PC-3 (cell line): ENCODE results near the gene PSMA2. TPM values are rescaled to one million over a fixed set of nuclear protein-coding genes. Genes with fewer than 3 reads are reported as not detected.
A peak's percentile ranks its signal among the peaks of the same experiment; 100 is the strongest.

ENCODE experiments used
- ATAC-seq: fragments of 200-7000 bp; cut with Tn5 transposase; 2 replicates; pipeline ENCODE4 v1.9.1; 2020; ENCODE audit warnings: mild to moderate bottlenecking, moderate library complexity
- BruUV-seq: library from RNA; stranded (reverse); fragments of 400-500 nt; replicated peaks from 2 replicates; lab custom pipeline; 2021; lab: Mats Ljungman, UMichigan
- CTCF ChIA-PET: fragments of 300-600 bp; sonication (Branson Sonifier 250); formaldehyde crosslinking; loops from one replicate; lab custom pipeline; 2022; ENCODE audit warnings: antibody characterized with exemption; lab: Charles Lee
- POLR2A ChIA-PET: fragments of 300-600 bp; sonication (Branson Sonifier 250); formaldehyde crosslinking; loops from one replicate; lab custom pipeline; 2022; ENCODE audit warnings: antibody characterized with exemption; ENCODE audit not compliant: unreplicated experiment; lab: Charles Lee
- DNase-seq: peaks from one replicate; pipeline ENCODE4 v3.0.0-alpha.2; 2015
- H2AFZ ChIP-seq: fragments of 300-600 bp; sonication (generic); 2 replicates; pipeline ENCODE4 v1.6.0; 2016; ENCODE audit warnings: antibody characterized with exemption, low read length
- H3F3A ChIP-seq: fragments of 300-600 bp; sonication (generic); one replicate; pipeline ENCODE4 v1.6.0; 2017; ENCODE audit warnings: antibody characterized with exemption, low read length, control low read depth, mild to moderate bottlenecking; ENCODE audit not compliant: unreplicated experiment
- H3K27ac ChIP-seq: fragments of 300-600 bp; sonication (generic); 2 replicates; pipeline ENCODE4 v1.5.1; 2016; ENCODE audit warnings: mild to moderate bottlenecking, low read length
- H3K27me3 ChIP-seq: fragments of 300-600 bp; sonication (generic); 2 replicates; pipeline ENCODE4 v1.6.1; 2016; ENCODE audit warnings: low read length, mixed read lengths
- H3K36me3 ChIP-seq: fragments of 300-600 bp; sonication (generic); 2 replicates; pipeline ENCODE4 v1.6.1; 2016; ENCODE audit warnings: low read depth, mixed run types, low read length, mixed read lengths
- H3K4me1 ChIP-seq: fragments of 300-600 bp; sonication (generic); 2 replicates; pipeline ENCODE4 v1.5.1; 2016; ENCODE audit warnings: low read length; ENCODE audit not compliant: insufficient read depth
- H3K4me2 ChIP-seq: fragments of 300-600 bp; sonication (generic); 2 replicates; pipeline ENCODE4 v1.6.0; 2016; ENCODE audit warnings: low read length
- H3K4me3 ChIP-seq: fragments of 300-600 bp; sonication (generic); 2 replicates; pipeline ENCODE4 v1.5.1; 2016; ENCODE audit warnings: mild to moderate bottlenecking, low read length, mixed read lengths
- H3K79me2 ChIP-seq: fragments of 300-600 bp; sonication (generic); 2 replicates; pipeline ENCODE4 v1.6.1; 2017; ENCODE audit warnings: low read length, mixed read lengths
- H3K9ac ChIP-seq: fragments of 300-600 bp; sonication (generic); 2 replicates; pipeline ENCODE4 v1.6.0; 2016; ENCODE audit warnings: mild to moderate bottlenecking, low read length
- H3K9me2 ChIP-seq: fragments of 300-600 bp; sonication (generic); replicated peaks from 2 replicates; pipeline ENCODE4 v1.6.1; 2016; ENCODE audit warnings: mixed run types, low read length, mixed read lengths
- H3K9me3 ChIP-seq: fragments of 300-600 bp; sonication (generic); 2 replicates; pipeline ENCODE4 v1.6.1; 2016; ENCODE audit warnings: low read length, mixed read lengths
- H4K20me1 ChIP-seq: fragments of 300-600 bp; sonication (generic); 2 replicates; pipeline ENCODE4 v1.6.1; 2016; ENCODE audit warnings: low read length, mixed read lengths
- EZH2 ChIP-seq: fragments of 300-600 bp; sonication (generic); IDR thresholded peaks from one replicate; pipeline ENCODE4 v1.6.1; 2017; ENCODE audit warnings: antibody characterized with exemption, mild to moderate bottlenecking, low read length; ENCODE audit not compliant: unreplicated experiment
- EZH2phosphoT487 ChIP-seq: fragments of 300-600 bp; sonication (generic); IDR thresholded peaks from 2 replicates; pipeline ENCODE4 v1.6.1; 2018; ENCODE audit warnings: mild to moderate bottlenecking, antibody characterized with exemption, low read length, borderline replicate concordance
- intact Hi-C: fragments of 100-400 bp; cut with micrococcal nuclease; formaldehyde crosslinking; loops from 2 replicates; pipeline ENCODE4 v1.9.0; 2023
- total RNA-seq: library from RNA; depleted of rRNA; stranded (reverse); fragments of >200 nt; gene quantifications from 2 replicates; pipeline ENCODE4 v1.2.3, GENCODE V29; 2014
- TF ChIP-seq, protein P1 (sequence below): fragments of 300-600 bp; sonication (generic); conservative IDR thresholded peaks from 2 replicates; pipeline ENCODE4 v1.5.1; 2017; ENCODE audit warnings: antibody characterized with exemption, low read depth, mild to moderate bottlenecking, low read length

Gene PSMA2
- total RNA-seq, 1 experiment from 2014 or later: 85.6 TPM

DNA sequence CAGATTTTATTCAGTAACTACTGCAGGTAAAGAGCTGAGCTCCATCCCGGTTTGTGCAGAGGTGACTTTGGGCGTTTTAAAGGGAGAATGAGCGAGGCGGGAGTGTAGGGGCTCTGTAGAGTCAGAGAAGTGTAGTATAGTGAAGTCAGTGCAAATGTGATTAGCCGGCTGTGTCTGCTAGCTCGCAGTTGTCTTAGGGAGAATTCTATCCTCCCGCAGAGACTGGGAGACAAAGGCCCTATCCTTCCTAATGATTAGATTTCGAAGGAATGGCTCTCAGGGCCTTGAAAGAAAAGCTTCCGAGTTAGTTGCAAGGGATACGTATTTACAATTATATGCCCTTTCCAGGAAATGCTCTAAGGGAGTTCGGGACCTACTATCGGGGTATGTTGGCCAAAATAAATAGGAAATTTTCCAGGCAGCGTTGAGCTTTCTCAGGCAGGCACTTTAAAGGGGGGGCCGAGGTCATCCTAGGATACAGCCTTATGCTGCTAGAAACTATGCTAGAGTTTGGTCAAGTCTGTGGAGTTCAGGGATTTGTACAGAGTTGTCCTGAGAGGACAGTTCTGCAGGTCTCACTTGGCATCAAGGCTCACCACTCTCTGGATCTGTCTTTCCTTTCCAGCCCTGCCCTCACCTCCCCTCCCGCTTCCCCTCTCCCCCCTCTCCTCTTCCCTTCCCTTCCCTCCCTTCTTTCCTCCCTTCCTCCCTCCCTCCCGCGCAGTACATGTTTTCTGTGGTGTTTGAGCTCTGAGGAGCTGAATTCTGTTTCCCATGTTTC is 1.0 kb upstream of the PSMA2 start:
- no TSS peak for BruUV-seq
- POLR2A ChIA-PET: interaction anchor here (0.6 to 0.8 kb wide), 5 partner anchors 16 to 650 kb away, joined by 3 to 7 read pairs (median 4); partner anchors contain the start of gene STK17A
- peaks cover 21% of the 10 kb centered on the region for H3K4me1 ChIP-seq
- no peaks in the 10 kb centered on the region for H3F3A ChIP-seq
- peaks cover 37% of the 10 kb centered on the region for H4K20me1 ChIP-seq
- H3K4me3 ChIP-seq: peak overlapping the region; percentile 96
- H3K27ac ChIP-seq: 0 out of 2 replicates have a peak overlapping the region, but pooled peaks have one; percentile 2
- H3K27me3 ChIP-seq: no peaks in the 10 kb centered on the region
- intact Hi-C loops: loop anchor here (2.0 to 10.0 kb wide), 4 partner anchors 20 to 991 kb away; partner anchors contain the start of genes C7orf25 and COA1
- H2AFZ ChIP-seq: peak overlapping the region; percentile 64
- H3K36me3 ChIP-seq: peaks cover 31% of the 10 kb centered on the region; the same call in 1 of the 2 replicates
- DNase-seq: peak; percentile 33
- peaks cover 71% of the 10 kb centered on the region for H3K79me2 ChIP-seq
- no peaks in the 10 kb centered on the region for H3K9me3 ChIP-seq
- TF ChIP-seq, protein P1, sequence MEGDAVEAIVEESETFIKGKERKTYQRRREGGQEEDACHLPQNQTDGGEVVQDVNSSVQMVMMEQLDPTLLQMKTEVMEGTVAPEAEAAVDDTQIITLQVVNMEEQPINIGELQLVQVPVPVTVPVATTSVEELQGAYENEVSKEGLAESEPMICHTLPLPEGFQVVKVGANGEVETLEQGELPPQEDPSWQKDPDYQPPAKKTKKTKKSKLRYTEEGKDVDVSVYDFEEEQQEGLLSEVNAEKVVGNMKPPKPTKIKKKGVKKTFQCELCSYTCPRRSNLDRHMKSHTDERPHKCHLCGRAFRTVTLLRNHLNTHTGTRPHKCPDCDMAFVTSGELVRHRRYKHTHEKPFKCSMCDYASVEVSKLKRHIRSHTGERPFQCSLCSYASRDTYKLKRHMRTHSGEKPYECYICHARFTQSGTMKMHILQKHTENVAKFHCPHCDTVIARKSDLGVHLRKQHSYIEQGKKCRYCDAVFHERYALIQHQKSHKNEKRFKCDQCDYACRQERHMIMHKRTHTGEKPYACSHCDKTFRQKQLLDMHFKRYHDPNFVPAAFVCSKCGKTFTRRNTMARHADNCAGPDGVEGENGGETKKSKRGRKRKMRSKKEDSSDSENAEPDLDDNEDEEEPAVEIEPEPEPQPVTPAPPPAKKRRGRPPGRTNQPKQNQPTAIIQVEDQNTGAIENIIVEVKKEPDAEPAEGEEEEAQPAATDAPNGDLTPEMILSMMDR: no peak
- TF ChIP-seq EZH2phosphoT487 (no peak), EZH2 (no peak)
- CTCF ChIA-PET: interaction anchor here (0.6 to 1.7 kb wide), 4 partner anchors 46 to 992 kb away, joined by 3 to 9 read pairs (median 4); partner anchors contain the start of gene STK17A
- H3K9me2 ChIP-seq: no peaks in the 10 kb centered on the region
- H3K4me2 ChIP-seq: peak overlapping the region; percentile 88
- peak; percentile 54 for ATAC-seq
- peak overlapping the region; percentile 96 for H3K9ac ChIP-seq

DNA sequence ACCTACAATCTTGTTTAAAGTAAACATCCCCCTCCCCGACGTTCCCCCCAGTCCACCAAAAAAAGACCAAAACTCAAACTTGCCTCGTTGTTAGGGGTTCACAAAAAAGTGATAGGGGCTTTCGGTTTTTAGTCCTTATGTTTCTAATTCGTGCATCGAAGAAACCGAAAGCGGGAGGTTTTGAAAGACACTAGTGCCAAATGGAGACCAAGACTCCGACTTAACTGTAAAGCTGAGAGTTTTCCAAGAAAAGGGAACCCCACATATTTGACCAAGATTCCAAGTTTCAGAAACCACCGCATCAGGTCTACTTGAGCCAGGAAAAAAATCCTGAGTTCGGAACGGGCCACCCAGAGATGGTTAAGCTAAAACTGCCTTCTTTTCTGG is 534 bp downstream of the PSMA2 start:
- CTCF ChIA-PET: interaction anchor here (1.1 to 1.7 kb wide), 2 partner anchors 330 to 991 kb away, joined by 3 to 4 read pairs; no protein-coding TSS in a partner anchor
- Histone ChIP-seq H3K4me1 (peaks cover 21% of the 10 kb centered on the region), H3K79me2 (peaks cover 86% of the 10 kb centered on the region), H3K9me2 (no peaks in the 10 kb centered on the region), H3K9ac (peak overlapping the region; percentile 96), H4K20me1 (peaks cover 39% of the 10 kb centered on the region), H3F3A (no peaks in the 10 kb centered on the region), H3K27me3 (no peaks in the 10 kb centered on the region), H3K9me3 (no peaks in the 10 kb centered on the region), H3K36me3 (peaks cover 28% of the 10 kb centered on the region), H3K27ac (peak overlapping the region; percentile 38), H3K4me3 (peak overlapping the region; percentile 96), H2AFZ (peak overlapping the region; percentile 84), H3K4me2 (peak overlapping the region; percentile 85)
- DNase-seq (no peak), ATAC-seq (no peak)
- TF ChIP-seq EZH2 (no peak), EZH2phosphoT487 (no peak)
- TF ChIP-seq, protein P1: no peak
- BruUV-seq: TSS peak; percentile 83
- POLR2A ChIA-PET: interaction anchor here (0.6 to 1.0 kb wide), 5 partner anchors 10 to 272 kb away, joined by 3 to 6 read pairs (median 4); no protein-coding TSS in a partner anchor
- intact Hi-C loops: loop anchor here (5.0 to 10.0 kb wide), 3 partner anchors 41 to 989 kb away; partner anchors contain the start of gene COA1
